ENCODE results near the gene IL22. TPM values are rescaled to one million over a fixed set of nuclear protein-coding genes. Genes with fewer than 3 reads are reported as not detected.

Gene IL22
- polyA plus RNA-seq, 1 donor (not counting 4 experiments of a cell fraction or from before 2014, with no cell fraction given) = not detected

DNA sequence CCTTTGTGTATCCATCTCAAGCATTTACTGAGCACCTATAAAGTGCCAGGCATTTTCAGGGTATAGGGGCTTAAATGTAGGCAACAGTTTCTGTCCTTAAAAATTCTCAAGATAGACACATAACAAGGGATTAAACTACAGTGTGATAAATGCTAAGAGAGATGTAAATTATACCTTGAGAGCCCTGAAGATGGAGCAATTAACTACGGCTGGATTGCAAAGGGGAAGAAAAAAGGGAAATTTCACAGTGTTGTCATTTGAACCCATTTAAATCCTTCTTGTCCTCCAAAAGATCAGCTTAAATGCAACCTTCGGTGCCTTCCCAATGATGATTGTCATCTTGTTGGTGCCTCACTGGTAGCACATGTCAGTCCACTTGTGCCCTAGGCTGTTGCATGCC, 16.3 kb downstream of the IL22 start:
- H3K4me2 ChIP-seq (ENCODE audit: control insufficient read depth, extremely low read depth, insufficient read depth, low read depth, low read length) = peak overlapping the region; percentile 42
- no peak overlapping the region for H3K9ac ChIP-seq (ENCODE audit: control insufficient read depth, extremely low read depth, insufficient read depth, low read length)
- H3K9me3 ChIP-seq (ENCODE audit: control insufficient read depth, low read depth, low read length) = no peaks in the 10 kb centered on the region
- H3K79me2 ChIP-seq (ENCODE audit: control insufficient read depth, insufficient read depth, low read length) = no peaks in the 10 kb centered on the region
- no peaks in the 10 kb centered on the region for H3K9me1 ChIP-seq (ENCODE audit: control insufficient read depth, extremely low read depth, insufficient read depth, low read length)
- peak overlapping the region; percentile 7 for H2AFZ ChIP-seq (ENCODE audit: control insufficient read depth, low read length)
- H3K27ac ChIP-seq (ENCODE audit: control insufficient read depth, insufficient read depth, low read length) = no peak overlapping the region
- H4K20me1 ChIP-seq (ENCODE audit: control insufficient read depth, extremely low read depth, insufficient read depth, low read length) = no peaks in the 10 kb centered on the region
- H3K36me3 ChIP-seq (ENCODE audit: control insufficient read depth in 2 of 2, extremely low read depth in 1 of 2, insufficient read depth in 2 of 2, low read length in 2 of 2) = no peaks in the 10 kb centered on the region
- no peak for DNase-seq (ENCODE audit: low read depth, low spot score)
- H3K4me1 ChIP-seq (ENCODE audit: control insufficient read depth, extremely low read depth, insufficient read depth, low read length) = peaks cover 17% of the 10 kb centered on the region
- dilution Hi-C loops (cut with MboI; ENCODE audit: extremely low pct_ligation_motif_present, low sequenced_read_pairs) = no loop called here
- no peaks in the 10 kb centered on the region for H3K27me3 ChIP-seq (ENCODE audit: control insufficient read depth, extremely low read depth, insufficient read depth, low read length)
- no peak for FAIRE-seq
- no peak for TF ChIP-seq EZH2 (IDR thresholded peaks at IDR 0.05; ENCODE audit: low read length)
- TF ChIP-seq, protein P1, sequence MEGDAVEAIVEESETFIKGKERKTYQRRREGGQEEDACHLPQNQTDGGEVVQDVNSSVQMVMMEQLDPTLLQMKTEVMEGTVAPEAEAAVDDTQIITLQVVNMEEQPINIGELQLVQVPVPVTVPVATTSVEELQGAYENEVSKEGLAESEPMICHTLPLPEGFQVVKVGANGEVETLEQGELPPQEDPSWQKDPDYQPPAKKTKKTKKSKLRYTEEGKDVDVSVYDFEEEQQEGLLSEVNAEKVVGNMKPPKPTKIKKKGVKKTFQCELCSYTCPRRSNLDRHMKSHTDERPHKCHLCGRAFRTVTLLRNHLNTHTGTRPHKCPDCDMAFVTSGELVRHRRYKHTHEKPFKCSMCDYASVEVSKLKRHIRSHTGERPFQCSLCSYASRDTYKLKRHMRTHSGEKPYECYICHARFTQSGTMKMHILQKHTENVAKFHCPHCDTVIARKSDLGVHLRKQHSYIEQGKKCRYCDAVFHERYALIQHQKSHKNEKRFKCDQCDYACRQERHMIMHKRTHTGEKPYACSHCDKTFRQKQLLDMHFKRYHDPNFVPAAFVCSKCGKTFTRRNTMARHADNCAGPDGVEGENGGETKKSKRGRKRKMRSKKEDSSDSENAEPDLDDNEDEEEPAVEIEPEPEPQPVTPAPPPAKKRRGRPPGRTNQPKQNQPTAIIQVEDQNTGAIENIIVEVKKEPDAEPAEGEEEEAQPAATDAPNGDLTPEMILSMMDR (optimal IDR thresholded peaks at IDR 0.05 in 1 of 3, IDR thresholded peaks at IDR 0.05 in 1 of 3, conservative IDR thresholded peaks at IDR 0.05 in 1 of 3; ENCODE audit: extremely low read depth in 1 of 3, insufficient read depth in 2 of 3, low read length in 3 of 3) = no peak
- H3K4me3 ChIP-seq (ENCODE audit: control insufficient read depth in 2 of 3, extremely low read depth in 1 of 3, insufficient read depth in 2 of 3, low read depth in 1 of 3, low read length in 3 of 3) = no peak overlapping the region

DNA sequence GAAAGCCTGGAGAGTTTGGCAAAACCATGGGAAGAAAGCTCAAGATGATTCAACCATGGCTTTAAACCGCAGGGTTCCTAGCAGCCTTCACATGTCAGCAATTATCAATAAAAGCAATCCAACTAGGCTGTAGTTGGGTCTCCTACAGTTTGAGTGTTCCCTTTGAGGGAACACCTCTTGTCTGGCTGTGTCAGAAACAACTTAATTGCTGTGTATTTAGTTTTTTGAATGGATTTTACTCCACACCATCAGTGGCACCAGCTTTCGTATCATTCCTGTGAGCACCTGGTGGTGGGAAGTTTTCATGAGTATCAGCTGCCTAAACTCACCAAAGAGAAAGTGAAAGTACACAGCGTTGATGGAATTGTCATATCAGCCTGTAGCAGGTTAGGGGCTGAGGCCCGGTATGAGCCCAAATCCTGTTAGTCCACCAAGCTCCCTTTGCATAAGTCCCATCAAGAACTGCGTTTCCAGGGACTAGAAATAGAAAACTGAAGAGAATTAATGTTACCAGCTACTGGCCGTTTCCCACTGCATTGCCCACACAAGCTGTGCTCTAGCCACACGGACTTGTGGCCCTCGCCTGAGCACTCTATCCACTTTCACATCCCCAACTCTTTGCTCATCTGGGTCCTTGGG, 16.9 kb downstream of the IL22 start:
- H3K27me3 ChIP-seq (ENCODE audit: control insufficient read depth, extremely low read depth, insufficient read depth, low read length) = no peaks in the 10 kb centered on the region
- H3K4me3 ChIP-seq (ENCODE audit: control insufficient read depth in 2 of 3, extremely low read depth in 1 of 3, insufficient read depth in 2 of 3, low read depth in 1 of 3, low read length in 3 of 3) = no peak overlapping the region
- no peak for DNase-seq (ENCODE audit: low read depth, low spot score)

More for the DNA sequence above, 16.9 kb downstream of the IL22 start:
- Histone ChIP-seq H3K79me2 (ENCODE audit: control insufficient read depth, insufficient read depth, low read length) (no peaks in the 10 kb centered on the region), H4K20me1 (ENCODE audit: control insufficient read depth, extremely low read depth, insufficient read depth, low read length) (no peaks in the 10 kb centered on the region), H3K4me2 (ENCODE audit: control insufficient read depth, extremely low read depth, insufficient read depth, low read depth, low read length) (peak overlapping the region; percentile 42), H3K4me1 (ENCODE audit: control insufficient read depth, extremely low read depth, insufficient read depth, low read length) (peaks cover 17% of the 10 kb centered on the region), H2AFZ (ENCODE audit: control insufficient read depth, low read length) (peak overlapping the region; percentile 7), H3K27ac (ENCODE audit: control insufficient read depth, insufficient read depth, low read length) (no peak overlapping the region), H3K9me3 (ENCODE audit: control insufficient read depth, low read depth, low read length) (no peaks in the 10 kb centered on the region), H3K9ac (ENCODE audit: control insufficient read depth, extremely low read depth, insufficient read depth, low read length) (no peak overlapping the region), H3K36me3 (ENCODE audit: control insufficient read depth in 2 of 2, extremely low read depth in 1 of 2, insufficient read depth in 2 of 2, low read length in 2 of 2) (no peaks in the 10 kb centered on the region), H3K9me1 (ENCODE audit: control insufficient read depth, extremely low read depth, insufficient read depth, low read length) (no peaks in the 10 kb centered on the region)
- dilution Hi-C loops (cut with MboI; ENCODE audit: extremely low pct_ligation_motif_present, low sequenced_read_pairs) = no loop called here
- TF ChIP-seq, protein P1 (optimal IDR thresholded peaks at IDR 0.05 in 1 of 3, IDR thresholded peaks at IDR 0.05 in 1 of 3, conservative IDR thresholded peaks at IDR 0.05 in 1 of 3; ENCODE audit: extremely low read depth in 1 of 3, insufficient read depth in 2 of 3, low read length in 3 of 3) = no peak
- no peak for TF ChIP-seq EZH2 (IDR thresholded peaks at IDR 0.05; ENCODE audit: low read length)
- FAIRE-seq = no peak

Measured in keratinocyte (primary cell).